ENCODE measurements around the gene CORO7.

The CORO7 gene

GRCh38 chr16:4364196-4365013 is 52.0 kb downstream of the CORO7 start:
- H3K4me3 ChIP-seq (ENCODE audit: low read depth, low read length) = no peak overlapping the region
- no peak for DNase-seq (ENCODE audit: low read depth)
- TF ChIP-seq CTCF (IDR thresholded peaks at IDR 0.05; ENCODE audit: low read depth, low read length) (no peak), MYC (IDR thresholded peaks at IDR 0.05; ENCODE audit: low read depth, low read length) (no peak), POLR2A (IDR thresholded peaks at IDR 0.05; ENCODE audit: extremely low read depth, insufficient read length) (no peak), MAX (IDR thresholded peaks at IDR 0.05; ENCODE audit: low read depth, low read length) (no peak)

- no peak for DNase-seq (ENCODE audit: low read depth)
- TF ChIP-seq POLR2A (IDR thresholded peaks at IDR 0.05; ENCODE audit: extremely low read depth, insufficient read length) (no peak), MAX (IDR thresholded peaks at IDR 0.05; ENCODE audit: low read depth, low read length) (no peak), MYC (IDR thresholded peaks at IDR 0.05; ENCODE audit: low read depth, low read length) (no peak), CTCF (IDR thresholded peaks at IDR 0.05; ENCODE audit: low read depth, low read length) (no peak)
- H3K4me3 ChIP-seq (ENCODE audit: low read depth, low read length) = no peak overlapping the region
Measured at GRCh38 chr16:4362476-4363135, 53.8 kb downstream of the CORO7 start.

- no peak for DNase-seq (ENCODE audit: low read depth)
- TF ChIP-seq MYC (IDR thresholded peaks at IDR 0.05; ENCODE audit: low read depth, low read length) (no peak), POLR2A (IDR thresholded peaks at IDR 0.05; ENCODE audit: extremely low read depth, insufficient read length) (no peak), MAX (IDR thresholded peaks at IDR 0.05; ENCODE audit: low read depth, low read length) (no peak), CTCF (IDR thresholded peaks at IDR 0.05; ENCODE audit: low read depth, low read length) (no peak)
- H3K4me3 ChIP-seq (ENCODE audit: low read depth, low read length) = no peak overlapping the region
Measured at GRCh38 chr16:4361944-4362311, 54.5 kb downstream of the CORO7 start.

- TF ChIP-seq POLR2A (IDR thresholded peaks at IDR 0.05; ENCODE audit: extremely low read depth, insufficient read length) (no peak), CTCF (IDR thresholded peaks at IDR 0.05; ENCODE audit: low read depth, low read length) (no peak), MYC (IDR thresholded peaks at IDR 0.05; ENCODE audit: low read depth, low read length) (no peak), MAX (IDR thresholded peaks at IDR 0.05; ENCODE audit: low read depth, low read length) (no peak)
- no peak for DNase-seq (ENCODE audit: low read depth)
- no peak overlapping the region for H3K4me3 ChIP-seq (ENCODE audit: low read depth, low read length)
Measured at GRCh38 chr16:4361033-4361943, 55.1 kb downstream of the CORO7 start.

- no peak overlapping the region for H3K4me3 ChIP-seq (ENCODE audit: low read depth, low read length)
- TF ChIP-seq MYC (IDR thresholded peaks at IDR 0.05; ENCODE audit: low read depth, low read length) (no peak), CTCF (IDR thresholded peaks at IDR 0.05; ENCODE audit: low read depth, low read length) (no peak), MAX (IDR thresholded peaks at IDR 0.05; ENCODE audit: low read depth, low read length) (no peak), POLR2A (IDR thresholded peaks at IDR 0.05; ENCODE audit: extremely low read depth, insufficient read length) (no peak)
- DNase-seq (ENCODE audit: low read depth) = peak; percentile 34
Measured at GRCh38 chr16:4360538-4361021, 55.8 kb downstream of the CORO7 start.

Measured in NB4 (cell line).